Spleen (tissue), 11 donors: ENCODE measurements around the gene ARHGAP22. TPM values are rescaled to one million over a fixed set of nuclear protein-coding genes. Genes with fewer than 3 reads are reported as not detected.

ENCODE experiments used
- DNase-seq: peaks from one replicate; pipeline ENCODE4 v3.0.0-alpha.2; 2020
- H3K27ac ChIP-seq, 8 donors: fragments of 200-600 bp; sonication (generic) in 7 of 8; 1 replicate in 4 of 8; 2 replicates in 4 of 8; pipeline versions ENCODE4 v1.5.0 to v1.8.0; 2016 to 2021; ENCODE audit warnings: inconsistent platforms in 4 of 8, mild to moderate bottlenecking in 4 of 8, moderate library complexity in 1 of 8
- H3K27me3 ChIP-seq, 7 donors: fragments of 200-600 bp; sonication (generic) in 6 of 7; replicated peaks in 1 of 7; 1 replicate in 4 of 7; 2 replicates in 3 of 7; pipeline versions ENCODE4 v1.5.0 to v1.8.0; 2016 to 2021; ENCODE audit warnings: inconsistent platforms in 3 of 7, mild to moderate bottlenecking in 1 of 7
- H3K36me3 ChIP-seq, 6 donors: fragments of 200-600 bp; sonication (generic) in 5 of 6; 1 replicate in 4 of 6; 2 replicates in 2 of 6; pipeline versions ENCODE4 v1.5.0 to v1.8.0; 2016 to 2021; ENCODE audit warnings: inconsistent platforms in 2 of 6
- H3K4me1 ChIP-seq, 6 donors: fragments of 200-600 bp; sonication (generic) in 5 of 6; 1 replicate in 3 of 6; 2 replicates in 3 of 6; pipeline versions ENCODE4 v1.5.0 to v1.8.0; 2016 to 2021; ENCODE audit warnings: inconsistent platforms in 3 of 6
- H3K4me3 ChIP-seq, 8 donors: fragments of 200-600 bp; sonication (generic) in 7 of 8; 1 replicate in 4 of 8; 2 replicates in 4 of 8; pipeline versions ENCODE4 v1.5.0 to v1.8.0; 2016 to 2021; ENCODE audit warnings: inconsistent platforms in 4 of 8, mild to moderate bottlenecking in 4 of 8, moderate library complexity in 2 of 8
- H3K9me3 ChIP-seq, 8 donors: fragments of 200-600 bp; sonication (generic) in 7 of 8; 1 replicate in 4 of 8; 2 replicates in 4 of 8; pipeline versions ENCODE4 v1.5.0 to v1.8.0; 2016 to 2021; ENCODE audit warnings: inconsistent platforms in 4 of 8
- POLR2A ChIP-seq, 3 donors: fragments of 450-650 bp; IDR thresholded peaks; one replicate each; pipeline ENCODE4 v1.5.1; 2017; ENCODE audit warnings: antibody characterized with exemption in 3 of 3, mild to moderate bottlenecking in 1 of 3
- POLR2AphosphoS5 ChIP-seq, 3 donors: sonication (generic); formaldehyde crosslinking; IDR thresholded peaks; one replicate each; pipeline ENCODE4 v1.5.1; 2017; ENCODE audit warnings: antibody characterized with exemption in 3 of 3
- WGBS, 5 donors: extraction: QIAGEN DNeasy Blood & Tissue Kit in 3 of 5; methylation state at CpG; one replicate each; pipeline versions ENCODE4 v1.1.5 to v1.1.7; 2013 to 2018; 5-methylcytosine and 5-hydroxymethylcytosine counted together
- intact Hi-C: fragments of 100-400 bp; cut with DNase I; formaldehyde crosslinking; loops from one replicate; pipeline ENCODE4 v1.15.0; 2023; ENCODE audit warnings: low total_unique reads
- polyA plus RNA-seq, 3 donors: library from polyadenylated mRNA; stranded (reverse); fragments of 200-250 nt; gene quantifications; one replicate each; pipeline ENCODE4 v1.2.1, GENCODE V29; 2013
- total RNA-seq, 7 donors: library from RNA; depleted of rRNA in 3 of 7; stranded (reverse); fragments of >200 nt in 3 of 7; fragmentation: NEBNext Ultra II Directional in 4 of 7; extraction: Animal tissue kit (Norgen Biotek cat#: 25700) in 4 of 7; gene quantifications; one replicate each; pipeline versions ENCODE4 v1.1.0 to v1.2.1, GENCODE V29; 2016 to 2021
- TF ChIP-seq, protein P1 (sequence below), 11 experiments: fragments of 200-600 bp in 7 of 11; fragments of 450-650 bp in 4 of 11; sonication (generic) in 4 of 11; IDR thresholded peaks in 8 of 11; conservative IDR thresholded peaks in 3 of 11; 1 replicate in 7 of 11; 2 replicates in 4 of 11; pipeline versions ENCODE4 v1.4.0 to v1.8.0; 2016 to 2021; ENCODE audit warnings: antibody characterized with exemption in 11 of 11, inconsistent platforms in 4 of 11, mild to moderate bottlenecking in 1 of 11
- donor health status: healthy with polysubstance abuse.
- donor health status: DM: no; HTN: no; CAD: no; lungs with moderate emphysema.
- donor health status: DM: no; HTN: no; CAD: no.
- donor health status: Bipolar disorder and iron deficiency.
- donor health status: healthy.
- donor health status: DM: no; HTN: no; CAD: no.
- donor health status: DM: yes; HTN: yes; CAD: no.

Gene ARHGAP22
- total and polyA plus RNA-seq, 10 donors: 0.56 to 7.5 (median 3.2) TPM

DNA sequence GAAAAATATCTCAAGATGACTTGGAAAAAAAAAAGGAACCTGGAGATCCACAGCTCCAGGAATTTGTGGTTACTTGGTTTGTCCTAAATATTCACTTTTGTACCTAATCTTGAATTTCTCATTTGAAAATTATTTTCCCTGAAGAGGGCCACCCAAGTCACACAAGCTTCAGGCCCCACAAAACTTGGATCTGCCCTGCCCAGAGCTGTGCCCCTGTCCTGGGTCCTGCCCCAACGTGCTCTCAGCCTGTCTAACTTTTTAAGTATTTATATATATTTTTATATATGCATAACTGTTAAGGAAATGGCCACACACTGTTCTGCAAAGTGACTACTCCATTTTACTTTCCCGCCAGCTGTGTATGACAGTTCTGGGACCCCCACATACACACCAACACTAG, 123.5 kb downstream of the ARHGAP22 start:
- H3K4me3 ChIP-seq: no peak overlapping the region
- TF ChIP-seq POLR2A (IDR thresholded peaks at IDR 0.05) (no peak), POLR2AphosphoS5 (IDR thresholded peaks at IDR 0.05) (no peak)
- TF ChIP-seq, protein P1, sequence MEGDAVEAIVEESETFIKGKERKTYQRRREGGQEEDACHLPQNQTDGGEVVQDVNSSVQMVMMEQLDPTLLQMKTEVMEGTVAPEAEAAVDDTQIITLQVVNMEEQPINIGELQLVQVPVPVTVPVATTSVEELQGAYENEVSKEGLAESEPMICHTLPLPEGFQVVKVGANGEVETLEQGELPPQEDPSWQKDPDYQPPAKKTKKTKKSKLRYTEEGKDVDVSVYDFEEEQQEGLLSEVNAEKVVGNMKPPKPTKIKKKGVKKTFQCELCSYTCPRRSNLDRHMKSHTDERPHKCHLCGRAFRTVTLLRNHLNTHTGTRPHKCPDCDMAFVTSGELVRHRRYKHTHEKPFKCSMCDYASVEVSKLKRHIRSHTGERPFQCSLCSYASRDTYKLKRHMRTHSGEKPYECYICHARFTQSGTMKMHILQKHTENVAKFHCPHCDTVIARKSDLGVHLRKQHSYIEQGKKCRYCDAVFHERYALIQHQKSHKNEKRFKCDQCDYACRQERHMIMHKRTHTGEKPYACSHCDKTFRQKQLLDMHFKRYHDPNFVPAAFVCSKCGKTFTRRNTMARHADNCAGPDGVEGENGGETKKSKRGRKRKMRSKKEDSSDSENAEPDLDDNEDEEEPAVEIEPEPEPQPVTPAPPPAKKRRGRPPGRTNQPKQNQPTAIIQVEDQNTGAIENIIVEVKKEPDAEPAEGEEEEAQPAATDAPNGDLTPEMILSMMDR (IDR thresholded peaks at IDR 0.05 in 8 of 11, conservative IDR thresholded peaks at IDR 0.05 in 3 of 11): no peak
- no peaks in the 10 kb centered on the region for H3K9me3 ChIP-seq
- peaks cover 0 to 21% (median 0%) of the 10 kb centered on the region in 7 donors for H3K27me3 ChIP-seq
- intact Hi-C loops: no loop called here
- no peak overlapping the region for H3K27ac ChIP-seq
- no peak for DNase-seq
- no peaks in the 10 kb centered on the region for H3K36me3 ChIP-seq
- 56 to 72% (median 63%) methylated on average over 2 of the region's 2 CpGs for WGBS, 5 donors
- no peaks in the 10 kb centered on the region for H3K4me1 ChIP-seq

DNA sequence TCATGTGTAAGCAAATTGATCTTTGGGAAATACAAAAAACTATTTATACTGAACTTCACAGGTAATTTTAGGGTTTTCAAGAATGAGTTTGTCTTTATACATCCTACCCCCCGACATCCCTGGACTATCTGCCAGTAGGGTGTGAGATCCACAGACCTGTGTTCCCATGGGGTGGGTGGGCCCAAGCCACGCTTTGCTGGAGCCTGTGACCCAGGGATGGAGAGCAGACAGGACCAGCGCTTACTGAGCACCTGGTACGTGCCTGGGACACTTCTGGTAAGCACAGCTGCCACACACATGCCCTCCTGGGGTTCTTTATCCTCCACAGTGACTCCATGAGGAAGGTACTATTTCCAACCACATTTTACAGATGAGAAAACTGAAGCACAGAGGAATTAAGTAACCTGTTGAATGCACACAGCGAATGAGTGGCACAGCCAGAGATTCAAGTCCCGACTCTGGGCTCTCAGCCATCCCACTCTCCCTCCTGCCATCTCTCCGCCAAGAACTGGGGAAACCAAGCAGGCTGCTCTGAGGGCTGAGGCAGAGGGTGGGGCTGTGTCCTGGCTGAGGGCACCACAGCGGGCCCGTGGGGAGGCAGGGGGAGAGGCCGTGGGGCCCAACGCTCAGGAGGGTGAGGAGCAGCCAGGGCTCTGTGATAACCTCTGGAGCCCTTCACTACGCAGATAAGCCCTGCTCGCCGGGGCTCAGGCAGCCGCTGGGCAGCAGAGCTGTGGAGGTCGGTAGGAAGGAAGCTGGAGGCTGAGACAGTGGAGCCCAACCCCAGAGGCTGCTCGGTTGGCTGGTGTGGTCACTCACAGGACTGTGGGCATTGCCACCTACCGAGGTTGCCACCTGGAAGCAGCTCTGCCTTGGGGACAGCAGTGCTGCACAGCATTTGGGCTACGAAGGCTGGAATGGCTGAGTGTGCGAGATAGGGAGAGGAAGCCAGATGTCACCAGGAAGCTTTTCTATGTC, 124.2 kb downstream of the ARHGAP22 start:
- WGBS, 5 donors: 39 to 55% (median 50%) methylated on average over 16 to 20 of the region's 20 CpGs
- Histone ChIP-seq H3K9me3 (no peaks in the 10 kb centered on the region), H3K4me3 (no peak overlapping the region), H3K27me3 (peaks cover 0 to 25% (median 0%) of the 10 kb centered on the region in 7 donors), H3K36me3 (no peaks in the 10 kb centered on the region), H3K4me1 (no peaks in the 10 kb centered on the region), H3K27ac (no peak overlapping the region)
- intact Hi-C loops: no loop called here
- TF ChIP-seq POLR2A (IDR thresholded peaks at IDR 0.05) (no peak), POLR2AphosphoS5 (IDR thresholded peaks at IDR 0.05) (no peak)
- TF ChIP-seq, protein P1 (IDR thresholded peaks at IDR 0.05 in 8 of 11, conservative IDR thresholded peaks at IDR 0.05 in 3 of 11): no peak
- DNase-seq: peak; percentile 67

DNA sequence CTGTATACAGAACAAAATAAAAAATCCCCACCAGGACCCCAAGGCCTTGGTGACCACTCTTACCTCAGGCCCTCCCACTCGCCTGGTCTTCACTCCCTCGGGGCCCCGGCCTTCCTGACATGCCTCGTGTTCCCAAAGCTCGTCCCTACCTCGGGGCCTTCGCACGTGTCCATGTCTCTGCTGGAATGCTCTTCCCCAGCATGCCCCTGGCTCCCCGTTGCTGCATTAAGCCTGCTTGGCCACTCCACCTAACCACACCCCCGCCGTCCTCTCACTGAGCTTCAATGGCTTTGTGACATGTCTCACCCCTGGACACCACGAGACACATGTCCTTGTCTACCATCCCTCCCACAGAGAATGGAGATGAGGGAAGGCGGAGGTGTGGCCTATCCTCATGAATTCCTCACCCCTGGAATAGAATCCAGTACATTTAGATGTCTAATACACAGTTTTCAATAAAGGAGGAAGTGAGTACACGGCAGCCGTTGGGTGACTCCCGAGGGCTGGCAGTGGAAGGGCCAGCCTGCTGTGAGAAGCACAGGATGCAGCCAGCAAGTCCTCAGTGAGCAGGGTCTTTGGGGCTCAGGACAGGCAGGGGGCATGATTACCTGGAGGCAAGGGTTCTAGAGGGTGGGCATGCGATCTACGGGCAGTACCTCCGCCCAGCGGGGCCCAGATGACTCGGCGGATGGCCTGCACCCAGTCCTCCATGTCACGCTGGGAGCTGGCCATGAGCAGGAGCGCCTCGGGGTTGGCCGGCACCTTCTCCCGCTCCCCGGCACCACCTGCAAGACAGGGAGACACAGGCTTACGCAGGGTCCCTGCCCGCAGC, 125.7 kb downstream of the ARHGAP22 start:
- DNase-seq: peak; percentile 61
- no peaks in the 10 kb centered on the region for H3K4me1 ChIP-seq
- 74 to 85% (median 77%) methylated on average over 25 to 30 of the region's 30 CpGs for WGBS, 5 donors
- H3K27ac ChIP-seq: no peak overlapping the region
- no peak for TF ChIP-seq POLR2AphosphoS5 (IDR thresholded peaks at IDR 0.05)
- TF ChIP-seq POLR2A (IDR thresholded peaks at IDR 0.05): no peak
- TF ChIP-seq, protein P1 (IDR thresholded peaks at IDR 0.05 in 8 of 11, conservative IDR thresholded peaks at IDR 0.05 in 3 of 11): no peak
- intact Hi-C loops: no loop called here
- no peaks in the 10 kb centered on the region for H3K9me3 ChIP-seq
- H3K4me3 ChIP-seq: no peak overlapping the region
- peaks cover 0 to 25% (median 0%) of the 10 kb centered on the region in 7 donors for H3K27me3 ChIP-seq
- no peaks in the 10 kb centered on the region for H3K36me3 ChIP-seq
